Measurements from ENCODE around the gene CWC15. TPM values are rescaled to one million over a fixed set of nuclear protein-coding genes. Genes with fewer than 3 reads are reported as not detected.

CWC15 gene
- total and polyA plus RNA-seq, 10 of the 15 experiments (the other 5 are each of a cell fraction or from before 2014, with no cell fraction given), result 43.3 to 142 (median 75.1) TPM

DNA sequence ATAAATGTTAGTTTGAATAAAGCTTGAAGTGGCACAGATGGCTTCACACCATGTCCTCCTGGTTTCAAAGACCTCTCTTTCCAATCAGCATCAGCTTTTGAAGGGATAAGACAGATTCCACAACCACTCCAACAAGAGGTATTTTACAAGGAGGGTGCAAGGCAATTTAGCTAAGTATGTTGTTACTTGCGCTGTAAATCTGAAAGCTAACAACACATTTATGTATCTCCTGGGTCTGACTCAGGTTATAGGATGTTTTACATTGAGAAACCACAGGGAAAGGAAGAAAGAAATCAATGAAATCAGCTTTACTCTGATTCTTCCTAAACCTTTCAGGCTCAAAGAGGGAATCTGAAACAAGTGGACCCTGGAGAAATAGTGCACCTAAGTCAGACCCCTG is 12.1 kb downstream of the CWC15 start:
- no peak overlapping the region for H3K4me3 ChIP-seq
- FAIRE-seq (no peak), ATAC-seq (no peak), DNase-seq (ENCODE audit: low read depth, low spot score) (no peak)
- RAD21 ChIA-PET (ENCODE audit: unreplicated experiment), result interaction anchor here (1.2 kb wide), 1 partner anchor 106 kb away, joined by 6 read pairs; the partner anchor contains the start of gene SRSF8
- H3K9ac ChIP-seq (ENCODE audit: control insufficient read depth, insufficient read depth, low read length), result no peak overlapping the region
- no peaks in the 10 kb centered on the region for H4K20me1 ChIP-seq (ENCODE audit: control insufficient read depth, insufficient read depth)
- BruUV-seq (replicated peaks), result no TSS peak
- POLR2A ChIA-PET, result no interaction called here
- H2AFZ ChIP-seq (ENCODE audit: control insufficient read depth, low read depth, low read length), result no peak overlapping the region
- H3K9me3 ChIP-seq (replicated peaks; ENCODE audit: control insufficient read depth, insufficient read depth, low read length), result no peaks in the 10 kb centered on the region
- no peaks in the 10 kb centered on the region for H3K79me2 ChIP-seq (ENCODE audit: control insufficient read depth, insufficient read depth, low read length)
- H3K27me3 ChIP-seq (replicated peaks in 1 of 2; ENCODE audit: control insufficient read depth in 2 of 2, insufficient read depth in 2 of 2, low read length in 1 of 2), result no peaks in the 10 kb centered on the region
- no peaks in the 10 kb centered on the region for H3K4me1 ChIP-seq (ENCODE audit: control insufficient read depth, insufficient read depth, low read length)
- WGBS (ENCODE audit: insufficient coverage, insufficient replicate concordance, low lambda C conversion rate, missing lambda C conversion rate), result 100% methylated on average over 1 of the region's 1 CpG
- in situ Hi-C loops (cut with MboI) (no loop called here), intact Hi-C loops (cut with micrococcal nuclease; ENCODE audit: unreplicated experiment) (loop anchor here (10.0 kb wide), 1 partner anchor 824 kb away; the partner anchor contains the start of gene FAM76B)
- no peak overlapping the region for H3K4me2 ChIP-seq (ENCODE audit: control insufficient read depth, insufficient read depth)
- peaks cover 6 to 38% of the 10 kb centered on the region in 2 experiments for H3K36me3 ChIP-seq (ENCODE audit: control insufficient read depth in 2 of 2, insufficient read depth in 2 of 2, low read length in 1 of 2)
- CTCF ChIA-PET, result interaction anchor here (0.9 to 1.7 kb wide), 2 partner anchors 12 to 25 kb away, joined by 3 to 8 read pairs; partner anchors contain the start of genes CWC15 and KDM4D
- SMC1A ChIA-PET (ENCODE audit: uncharacterized antibody, unreplicated experiment), result interaction anchor here (1.9 to 3.0 kb wide), 2 partner anchors 8 to 12 kb away, joined by 7 to 9 read pairs; partner anchors contain the start of genes CWC15 and KDM4D
- H3K27ac ChIP-seq (ENCODE audit: control insufficient read depth, insufficient read depth), result no peak overlapping the region
- TF ChIP-seq ATF7 (IDR thresholded peaks at IDR 0.05; ENCODE audit: low read depth) (no peak), KAT2A (conservative IDR thresholded peaks at IDR 0.05; ENCODE audit: control insufficient read depth, low read depth, low read length) (no peak), PML (IDR thresholded peaks at IDR 0.05; ENCODE audit: low read length) (no peak), SIN3A (IDR thresholded peaks at IDR 0.05; ENCODE audit: low read depth, low read length) (no peak), FOXM1 (IDR thresholded peaks at IDR 0.05; ENCODE audit: low read depth, low read length) (no peak)
- TF ChIP-seq, protein P1, sequence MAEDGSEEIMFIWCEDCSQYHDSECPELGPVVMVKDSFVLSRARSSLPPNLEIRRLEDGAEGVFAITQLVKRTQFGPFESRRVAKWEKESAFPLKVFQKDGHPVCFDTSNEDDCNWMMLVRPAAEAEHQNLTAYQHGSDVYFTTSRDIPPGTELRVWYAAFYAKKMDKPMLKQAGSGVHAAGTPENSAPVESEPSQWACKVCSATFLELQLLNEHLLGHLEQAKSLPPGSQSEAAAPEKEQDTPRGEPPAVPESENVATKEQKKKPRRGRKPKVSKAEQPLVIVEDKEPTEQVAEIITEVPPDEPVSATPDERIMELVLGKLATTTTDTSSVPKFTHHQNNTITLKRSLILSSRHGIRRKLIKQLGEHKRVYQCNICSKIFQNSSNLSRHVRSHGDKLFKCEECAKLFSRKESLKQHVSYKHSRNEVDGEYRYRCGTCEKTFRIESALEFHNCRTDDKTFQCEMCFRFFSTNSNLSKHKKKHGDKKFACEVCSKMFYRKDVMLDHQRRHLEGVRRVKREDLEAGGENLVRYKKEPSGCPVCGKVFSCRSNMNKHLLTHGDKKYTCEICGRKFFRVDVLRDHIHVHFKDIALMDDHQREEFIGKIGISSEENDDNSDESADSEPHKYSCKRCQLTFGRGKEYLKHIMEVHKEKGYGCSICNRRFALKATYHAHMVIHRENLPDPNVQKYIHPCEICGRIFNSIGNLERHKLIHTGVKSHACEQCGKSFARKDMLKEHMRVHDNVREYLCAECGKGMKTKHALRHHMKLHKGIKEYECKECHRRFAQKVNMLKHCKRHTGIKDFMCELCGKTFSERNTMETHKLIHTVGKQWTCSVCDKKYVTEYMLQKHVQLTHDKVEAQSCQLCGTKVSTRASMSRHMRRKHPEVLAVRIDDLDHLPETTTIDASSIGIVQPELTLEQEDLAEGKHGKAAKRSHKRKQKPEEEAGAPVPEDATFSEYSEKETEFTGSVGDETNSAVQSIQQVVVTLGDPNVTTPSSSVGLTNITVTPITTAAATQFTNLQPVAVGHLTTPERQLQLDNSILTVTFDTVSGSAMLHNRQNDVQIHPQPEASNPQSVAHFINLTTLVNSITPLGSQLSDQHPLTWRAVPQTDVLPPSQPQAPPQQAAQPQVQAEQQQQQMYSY (CRISPR knock-in tag; IDR thresholded peaks at IDR 0.05), result no peak
- TF ChIP-seq, protein P2, sequence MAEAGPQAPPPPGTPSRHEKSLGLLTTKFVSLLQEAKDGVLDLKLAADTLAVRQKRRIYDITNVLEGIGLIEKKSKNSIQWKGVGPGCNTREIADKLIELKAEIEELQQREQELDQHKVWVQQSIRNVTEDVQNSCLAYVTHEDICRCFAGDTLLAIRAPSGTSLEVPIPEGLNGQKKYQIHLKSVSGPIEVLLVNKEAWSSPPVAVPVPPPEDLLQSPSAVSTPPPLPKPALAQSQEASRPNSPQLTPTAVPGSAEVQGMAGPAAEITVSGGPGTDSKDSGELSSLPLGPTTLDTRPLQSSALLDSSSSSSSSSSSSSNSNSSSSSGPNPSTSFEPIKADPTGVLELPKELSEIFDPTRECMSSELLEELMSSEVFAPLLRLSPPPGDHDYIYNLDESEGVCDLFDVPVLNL (IDR thresholded peaks at IDR 0.05; ENCODE audit: low read depth, low read length), result no peak
- TF ChIP-seq, protein P3, sequence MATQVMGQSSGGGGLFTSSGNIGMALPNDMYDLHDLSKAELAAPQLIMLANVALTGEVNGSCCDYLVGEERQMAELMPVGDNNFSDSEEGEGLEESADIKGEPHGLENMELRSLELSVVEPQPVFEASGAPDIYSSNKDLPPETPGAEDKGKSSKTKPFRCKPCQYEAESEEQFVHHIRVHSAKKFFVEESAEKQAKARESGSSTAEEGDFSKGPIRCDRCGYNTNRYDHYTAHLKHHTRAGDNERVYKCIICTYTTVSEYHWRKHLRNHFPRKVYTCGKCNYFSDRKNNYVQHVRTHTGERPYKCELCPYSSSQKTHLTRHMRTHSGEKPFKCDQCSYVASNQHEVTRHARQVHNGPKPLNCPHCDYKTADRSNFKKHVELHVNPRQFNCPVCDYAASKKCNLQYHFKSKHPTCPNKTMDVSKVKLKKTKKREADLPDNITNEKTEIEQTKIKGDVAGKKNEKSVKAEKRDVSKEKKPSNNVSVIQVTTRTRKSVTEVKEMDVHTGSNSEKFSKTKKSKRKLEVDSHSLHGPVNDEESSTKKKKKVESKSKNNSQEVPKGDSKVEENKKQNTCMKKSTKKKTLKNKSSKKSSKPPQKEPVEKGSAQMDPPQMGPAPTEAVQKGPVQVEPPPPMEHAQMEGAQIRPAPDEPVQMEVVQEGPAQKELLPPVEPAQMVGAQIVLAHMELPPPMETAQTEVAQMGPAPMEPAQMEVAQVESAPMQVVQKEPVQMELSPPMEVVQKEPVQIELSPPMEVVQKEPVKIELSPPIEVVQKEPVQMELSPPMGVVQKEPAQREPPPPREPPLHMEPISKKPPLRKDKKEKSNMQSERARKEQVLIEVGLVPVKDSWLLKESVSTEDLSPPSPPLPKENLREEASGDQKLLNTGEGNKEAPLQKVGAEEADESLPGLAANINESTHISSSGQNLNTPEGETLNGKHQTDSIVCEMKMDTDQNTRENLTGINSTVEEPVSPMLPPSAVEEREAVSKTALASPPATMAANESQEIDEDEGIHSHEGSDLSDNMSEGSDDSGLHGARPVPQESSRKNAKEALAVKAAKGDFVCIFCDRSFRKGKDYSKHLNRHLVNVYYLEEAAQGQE (IDR thresholded peaks at IDR 0.05; ENCODE audit: low read depth, low read length), result no peak
- TF ChIP-seq, protein P4, sequence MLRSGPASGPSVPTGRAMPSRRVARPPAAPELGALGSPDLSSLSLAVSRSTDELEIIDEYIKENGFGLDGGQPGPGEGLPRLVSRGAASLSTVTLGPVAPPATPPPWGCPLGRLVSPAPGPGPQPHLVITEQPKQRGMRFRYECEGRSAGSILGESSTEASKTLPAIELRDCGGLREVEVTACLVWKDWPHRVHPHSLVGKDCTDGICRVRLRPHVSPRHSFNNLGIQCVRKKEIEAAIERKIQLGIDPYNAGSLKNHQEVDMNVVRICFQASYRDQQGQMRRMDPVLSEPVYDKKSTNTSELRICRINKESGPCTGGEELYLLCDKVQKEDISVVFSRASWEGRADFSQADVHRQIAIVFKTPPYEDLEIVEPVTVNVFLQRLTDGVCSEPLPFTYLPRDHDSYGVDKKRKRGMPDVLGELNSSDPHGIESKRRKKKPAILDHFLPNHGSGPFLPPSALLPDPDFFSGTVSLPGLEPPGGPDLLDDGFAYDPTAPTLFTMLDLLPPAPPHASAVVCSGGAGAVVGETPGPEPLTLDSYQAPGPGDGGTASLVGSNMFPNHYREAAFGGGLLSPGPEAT (IDR thresholded peaks at IDR 0.05; ENCODE audit: low read depth), result no peak
- TF ChIP-seq, protein P5, sequence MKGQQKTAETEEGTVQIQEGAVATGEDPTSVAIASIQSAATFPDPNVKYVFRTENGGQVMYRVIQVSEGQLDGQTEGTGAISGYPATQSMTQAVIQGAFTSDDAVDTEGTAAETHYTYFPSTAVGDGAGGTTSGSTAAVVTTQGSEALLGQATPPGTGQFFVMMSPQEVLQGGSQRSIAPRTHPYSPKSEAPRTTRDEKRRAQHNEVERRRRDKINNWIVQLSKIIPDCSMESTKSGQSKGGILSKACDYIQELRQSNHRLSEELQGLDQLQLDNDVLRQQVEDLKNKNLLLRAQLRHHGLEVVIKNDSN (IDR thresholded peaks at IDR 0.05; ENCODE audit: borderline replicate concordance, extremely low read length, insufficient read depth, low read depth, low read length), result no peak
